Hepatocyte (in vitro differentiated cells): ENCODE data around the gene TYSND1. TPM values are rescaled to one million over a fixed set of nuclear protein-coding genes. Genes with fewer than 3 reads are reported as not detected.

Experiments used
- DNase-seq: peaks from one replicate; pipeline ENCODE4 v3.0.0-alpha.2; 2016; ENCODE audit warnings: low spot score
- H2AFZ ChIP-seq: fragments of 200-600 bp; sonication (generic); 2 replicates; pipeline ENCODE4 v1.6.0; 2016; ENCODE audit warnings: antibody characterized with exemption, mild to moderate bottlenecking
- H3K27ac ChIP-seq: fragments of 200-600 bp; sonication (generic); 2 replicates; pipeline ENCODE4 v1.5.1; 2016; ENCODE audit warnings: mild to moderate bottlenecking
- H3K27me3 ChIP-seq: fragments of 200-600 bp; sonication (generic); 2 replicates; pipeline ENCODE4 v1.6.1; 2016
- H3K36me3 ChIP-seq: fragments of 200-600 bp; sonication (generic); replicated peaks from 2 replicates; pipeline ENCODE4 v1.5.1; 2016; ENCODE audit warnings: low read depth; ENCODE audit not compliant: insufficient read depth
- H3K4me1 ChIP-seq: fragments of 200-600 bp; sonication (generic); 2 replicates; pipeline ENCODE4 v1.5.1; 2016; ENCODE audit warnings: mild to moderate bottlenecking, moderate library complexity; ENCODE audit not compliant: insufficient read depth
- H3K4me2 ChIP-seq: fragments of 200-600 bp; sonication (generic); 2 replicates; pipeline ENCODE4 v1.6.0; 2016
- H3K4me3 ChIP-seq: fragments of 200-600 bp; sonication (generic); 2 replicates; pipeline ENCODE4 v1.5.1; 2016; ENCODE audit warnings: mild to moderate bottlenecking
- H3K79me2 ChIP-seq: fragments of 200-600 bp; sonication (generic); 2 replicates; pipeline ENCODE4 v1.6.0; 2017; ENCODE audit warnings: mild to moderate bottlenecking
- H3K9me2 ChIP-seq: fragments of 200-600 bp; sonication (generic); replicated peaks from 2 replicates; pipeline ENCODE4 v1.6.0; 2017; ENCODE audit warnings: mild to moderate bottlenecking; ENCODE audit not compliant: insufficient read depth
- H3K9me3 ChIP-seq: fragments of 200-600 bp; sonication (generic); 2 replicates; pipeline ENCODE4 v1.5.1; 2016; ENCODE audit warnings: low read depth, mild to moderate bottlenecking
- H4K20me1 ChIP-seq: fragments of 200-600 bp; sonication (generic); 2 replicates; pipeline ENCODE4 v1.6.0; 2016; ENCODE audit warnings: mild to moderate bottlenecking; ENCODE audit not compliant: insufficient read depth, poor library complexity, severe bottlenecking
- EZH2 ChIP-seq: fragments of 200-600 bp; sonication (generic); IDR thresholded peaks from 2 replicates; pipeline ENCODE4 v1.6.1; 2016; ENCODE audit warnings: antibody characterized with exemption, mild to moderate bottlenecking, borderline replicate concordance
- EZH2phosphoT487 ChIP-seq: fragments of 200-600 bp; sonication (generic); IDR thresholded peaks from one replicate; pipeline ENCODE4 v1.6.1; 2018; ENCODE audit warnings: antibody characterized with exemption, mild to moderate bottlenecking, low read depth, moderate library complexity; ENCODE audit not compliant: unreplicated experiment, severe bottlenecking
- WGBS: methylation state at CpG from one replicate; pipeline ENCODE4 v1.1.6; 2016; ENCODE audit warnings: low lambda C conversion rate; ENCODE audit errors: missing lambda C conversion rate; 5-methylcytosine and 5-hydroxymethylcytosine counted together
- polyA plus RNA-seq: library from polyadenylated mRNA; unstranded; fragments of >200 nt; fragmentation: Nextera tagmentation; extraction: Ambion mirVana; gene quantifications from 2 replicates; pipeline ENCODE4 v1.2.1, GENCODE V29; 2016
- total RNA-seq: library from RNA; depleted of rRNA; stranded (reverse); fragments of >200 nt; gene quantifications from 2 replicates; pipeline ENCODE4 v1.2.3, GENCODE V29; 2014
- TF ChIP-seq, protein P1 (sequence below): fragments of 200-600 bp; sonication (generic); IDR thresholded peaks from 2 replicates; pipeline ENCODE4 v1.5.1; 2016; ENCODE audit warnings: antibody characterized with exemption, mild to moderate bottlenecking; ENCODE audit not compliant: poor library complexity

Gene TYSND1
- total and polyA plus RNA-seq, 2 experiments from 2014 or later, result 12.6 to 22.0 TPM

- H3K4me1 ChIP-seq, result peaks cover 3% of the 10 kb centered on the region
- no peak overlapping the region for H2AFZ ChIP-seq
- H3K27ac ChIP-seq, result no peak overlapping the region
- no peaks in the 10 kb centered on the region for H3K9me2 ChIP-seq
- 97% methylated on average over 14 of the region's 14 CpGs for WGBS
- no peak overlapping the region for H3K4me2 ChIP-seq
- TF ChIP-seq, protein P1, sequence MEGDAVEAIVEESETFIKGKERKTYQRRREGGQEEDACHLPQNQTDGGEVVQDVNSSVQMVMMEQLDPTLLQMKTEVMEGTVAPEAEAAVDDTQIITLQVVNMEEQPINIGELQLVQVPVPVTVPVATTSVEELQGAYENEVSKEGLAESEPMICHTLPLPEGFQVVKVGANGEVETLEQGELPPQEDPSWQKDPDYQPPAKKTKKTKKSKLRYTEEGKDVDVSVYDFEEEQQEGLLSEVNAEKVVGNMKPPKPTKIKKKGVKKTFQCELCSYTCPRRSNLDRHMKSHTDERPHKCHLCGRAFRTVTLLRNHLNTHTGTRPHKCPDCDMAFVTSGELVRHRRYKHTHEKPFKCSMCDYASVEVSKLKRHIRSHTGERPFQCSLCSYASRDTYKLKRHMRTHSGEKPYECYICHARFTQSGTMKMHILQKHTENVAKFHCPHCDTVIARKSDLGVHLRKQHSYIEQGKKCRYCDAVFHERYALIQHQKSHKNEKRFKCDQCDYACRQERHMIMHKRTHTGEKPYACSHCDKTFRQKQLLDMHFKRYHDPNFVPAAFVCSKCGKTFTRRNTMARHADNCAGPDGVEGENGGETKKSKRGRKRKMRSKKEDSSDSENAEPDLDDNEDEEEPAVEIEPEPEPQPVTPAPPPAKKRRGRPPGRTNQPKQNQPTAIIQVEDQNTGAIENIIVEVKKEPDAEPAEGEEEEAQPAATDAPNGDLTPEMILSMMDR, result no peak
- TF ChIP-seq EZH2 (no peak), EZH2phosphoT487 (no peak)
- H3K4me3 ChIP-seq, result no peak overlapping the region
- H4K20me1 ChIP-seq, result no peaks in the 10 kb centered on the region
- H3K27me3 ChIP-seq, result no peaks in the 10 kb centered on the region
- no peaks in the 10 kb centered on the region for H3K9me3 ChIP-seq
- H3K79me2 ChIP-seq, result peaks cover 15% of the 10 kb centered on the region
- H3K36me3 ChIP-seq, result no peaks in the 10 kb centered on the region
- no peak for DNase-seq
Measured at GRCh38 chr10:70137927-70138883, 8.3 kb downstream of the TYSND1 start.

DNA sequence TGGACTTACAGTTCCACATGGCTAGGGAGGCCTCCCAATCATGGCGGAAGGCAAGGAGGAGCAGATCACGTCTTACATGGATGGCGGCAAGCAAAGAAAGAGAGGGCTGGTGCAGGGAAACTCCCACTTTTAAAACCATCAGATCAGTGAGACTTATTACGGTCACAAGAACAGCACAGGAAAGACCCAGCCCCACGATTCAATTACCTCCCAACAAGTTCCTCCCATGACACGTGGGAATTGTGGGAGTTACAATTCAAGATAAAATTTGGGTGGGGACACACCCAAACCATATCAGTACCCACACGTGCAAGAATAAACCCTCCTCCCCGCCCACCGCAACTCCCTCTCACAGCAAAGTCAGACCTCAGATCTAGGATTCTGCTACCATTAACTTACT lies 9.4 kb downstream of the TYSND1 start:
- H3K9me2 ChIP-seq, result no peaks in the 10 kb centered on the region
- no peak overlapping the region for H3K4me3 ChIP-seq
- H2AFZ ChIP-seq, result no peak overlapping the region
- peaks cover 8% of the 10 kb centered on the region for H3K79me2 ChIP-seq
- TF ChIP-seq, protein P1, result no peak
- TF ChIP-seq EZH2, result no peak
- TF ChIP-seq EZH2phosphoT487, result no peak
- peaks cover 6% of the 10 kb centered on the region for H3K4me1 ChIP-seq
- H3K9me3 ChIP-seq, result no peaks in the 10 kb centered on the region
- no peaks in the 10 kb centered on the region for H3K36me3 ChIP-seq
- no peaks in the 10 kb centered on the region for H3K27me3 ChIP-seq
- no peaks in the 10 kb centered on the region for H4K20me1 ChIP-seq
- H3K4me2 ChIP-seq, result no peak overlapping the region
- no peak for DNase-seq
- 88% methylated on average over 9 of the region's 9 CpGs for WGBS
- H3K27ac ChIP-seq, result no peak overlapping the region

DNA sequence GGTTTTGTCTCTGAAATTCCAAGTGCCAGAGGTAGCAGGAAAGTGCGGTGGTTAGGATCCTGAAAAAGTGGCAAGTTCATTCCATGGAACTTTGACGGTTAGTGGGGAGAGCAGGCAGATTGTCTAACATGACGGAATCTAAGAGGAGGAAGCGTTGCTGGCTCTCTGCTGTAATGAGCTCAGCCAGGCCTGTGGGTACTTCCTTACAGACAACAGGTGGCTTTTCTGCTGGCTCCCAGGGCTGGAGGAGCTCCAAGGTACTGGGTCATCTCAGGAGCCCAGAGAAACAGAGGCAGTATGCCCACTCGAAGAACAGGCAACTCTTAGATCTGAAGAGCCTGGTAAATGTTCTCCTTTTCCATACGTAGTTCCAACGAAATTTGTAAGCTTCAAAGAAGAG lies 10.8 kb downstream of the TYSND1 start:
- DNase-seq, result no peak
- TF ChIP-seq EZH2, result no peak
- TF ChIP-seq, protein P1, result no peak
- no peak for TF ChIP-seq EZH2phosphoT487
- no peaks in the 10 kb centered on the region for H3K27me3 ChIP-seq

More for the DNA sequence above, 10.8 kb downstream of the TYSND1 start:
- Histone ChIP-seq H3K36me3 (no peaks in the 10 kb centered on the region), H3K4me2 (no peak overlapping the region), H3K4me1 (peaks cover 9% of the 10 kb centered on the region), H3K9me2 (no peaks in the 10 kb centered on the region), H4K20me1 (no peaks in the 10 kb centered on the region), H2AFZ (no peak overlapping the region), H3K9me3 (no peaks in the 10 kb centered on the region), H3K79me2 (no peaks in the 10 kb centered on the region), H3K4me3 (no peak overlapping the region), H3K27ac (no peak overlapping the region)
- WGBS, result 81% methylated on average over 7 of the region's 7 CpGs
